HepG2 (cell line): Measurements from ENCODE around the gene SLC28A1. TPM values are rescaled to one million over a fixed set of nuclear protein-coding genes. Genes with fewer than 3 reads are reported as not detected.

Experiments used
- ATM ChIP-seq: fragments of 450-650 bp; IDR thresholded peaks from 2 replicates; pipeline ENCODE4 v1.7.1; 2017; ENCODE audit warnings: mild to moderate bottlenecking, borderline replicate concordance
- CBX1 ChIP-seq: IDR thresholded peaks from one replicate; pipeline ENCODE4 v1.6.1; 2016; ENCODE audit warnings: antibody characterized with exemption, low read depth
- DR1 ChIP-seq: sonication (generic); formaldehyde crosslinking; IDR thresholded peaks from 2 replicates; pipeline ENCODE4 v1.8.0; 2021; ENCODE audit warnings: mild to moderate bottlenecking, missing genetic modification reagents, inconsistent platforms
- HCFC1 ChIP-seq: fragments of 150-350 bp; IDR thresholded peaks from 2 replicates; pipeline ENCODE4 v1.6.1; 2014; ENCODE audit warnings: low read depth, low read length
- HMGA1 ChIP-seq: sonication (generic); formaldehyde crosslinking; conservative IDR thresholded peaks from 2 replicates; pipeline ENCODE4 v1.4.0; 2020; ENCODE audit warnings: missing genetic modification reagents
- HNRNPH1 ChIP-seq: fragments of 200-400 bp; formaldehyde crosslinking; optimal IDR thresholded peaks from 2 replicates; pipeline ENCODE3; 2017; ENCODE audit warnings: mild to moderate bottlenecking, low read depth, low read length
- KDM5A ChIP-seq: fragments of 200-600 bp; sonication (generic); IDR thresholded peaks from 2 replicates; pipeline ENCODE4 v1.7.0; 2018; ENCODE audit warnings: antibody characterized with exemption, mild to moderate bottlenecking, low read length, borderline replicate concordance
- MTF2 ChIP-seq: sonication (generic); formaldehyde crosslinking; IDR thresholded peaks from 2 replicates; pipeline ENCODE4 v1.5.0; 2020; ENCODE audit warnings: missing genetic modification reagents, borderline replicate concordance
- PHB2 ChIP-seq: fragments of 450-650 bp; IDR thresholded peaks from 2 replicates; pipeline ENCODE4 v1.6.1; 2018; ENCODE audit not compliant: partially characterized antibody
- SP5 ChIP-seq: IDR thresholded peaks from 2 replicates; pipeline ENCODE4 v1.6.1; 2016; ENCODE audit warnings: low read depth, borderline replicate concordance
- ZBTB21 ChIP-seq: sonication (generic); formaldehyde crosslinking; IDR thresholded peaks from 2 replicates; pipeline ENCODE4 v1.4.0; 2020; ENCODE audit warnings: missing genetic modification reagents
- ZFP37 ChIP-seq: sonication (generic); formaldehyde crosslinking; IDR thresholded peaks from 2 replicates; pipeline ENCODE4 v1.4.0; 2020; ENCODE audit warnings: missing genetic modification reagents, borderline replicate concordance
- ZKSCAN1 ChIP-seq: fragments of 150-350 bp; IDR thresholded peaks from 2 replicates; pipeline ENCODE4 v1.6.1; 2014; ENCODE audit warnings: low read length
- ZNF781 ChIP-seq: sonication (generic); formaldehyde crosslinking; IDR thresholded peaks from 2 replicates; pipeline ENCODE4 v1.5.1; 2020; ENCODE audit warnings: borderline replicate concordance, mild to moderate bottlenecking, missing genetic modification reagents; ENCODE audit errors: not compliant biosample characterization
- ZNF883 ChIP-seq: sonication (generic); formaldehyde crosslinking; IDR thresholded peaks from 2 replicates; pipeline ENCODE4 v1.5.1; 2020; ENCODE audit warnings: mild to moderate bottlenecking, missing genetic modification reagents; ENCODE audit errors: not compliant biosample characterization
- polyA plus RNA-seq, 8 experiments: library from polyadenylated mRNA; depleted of rRNA in 3 of 8; stranded (reverse) in 7 of 8; unstranded in 1 of 8; fragments of >200 nt; fragmentation: Illumina TruSeq in 4 of 8; extraction: Trizol in 4 of 8; gene quantifications; 2 replicates each; pipeline versions ENCODE4 v1.2.1 to v1.2.3, GENCODE V29; 2011 to 2016; ENCODE audit warnings: low read depth in 4 of 8, missing spikeins in 1 of 8, mixed read lengths in 1 of 8; ENCODE audit not compliant: insufficient read depth in 1 of 8
- total RNA-seq, 5 experiments: library from RNA; depleted of rRNA; stranded (reverse); fragments of >200 nt; fragmentation: Illumina TruSeq; extraction: Trizol; gene quantifications; 2 replicates each; pipeline ENCODE4 v1.2.3, GENCODE V29; 2016; ENCODE audit warnings: low read depth in 1 of 5
- TF ChIP-seq, protein P1 (sequence below): sonication (generic); formaldehyde crosslinking; IDR thresholded peaks from 2 replicates; pipeline ENCODE4 v1.4.0; 2020; ENCODE audit warnings: missing genetic modification reagents
- TF ChIP-seq, protein P2 (sequence below): sonication (generic); formaldehyde crosslinking; IDR thresholded peaks from 2 replicates; pipeline ENCODE4 v1.8.1; 2023; ENCODE audit warnings: mild to moderate bottlenecking, missing genetic modification reagents
- TF ChIP-seq, protein P3 (sequence below): sonication (generic); formaldehyde crosslinking; IDR thresholded peaks from 2 replicates; pipeline ENCODE4 v1.8.1; 2022; ENCODE audit warnings: low read depth, mild to moderate bottlenecking, missing genetic modification reagents
- TF ChIP-seq, protein P4 (sequence below): sonication (generic); IDR thresholded peaks from 2 replicates; pipeline ENCODE4 v1.6.1; 2016; ENCODE audit warnings: low read depth, borderline replicate concordance
- TF ChIP-seq, protein P5 (sequence below): IDR thresholded peaks from 2 replicates; pipeline ENCODE4 v1.6.1; 2016; ENCODE audit warnings: mild to moderate bottlenecking, missing biosample characterization, missing genetic modification reagents
- TF ChIP-seq, protein P6 (sequence below): sonication (generic); formaldehyde crosslinking; IDR thresholded peaks from 2 replicates; pipeline ENCODE4 v1.5.0; 2020; ENCODE audit warnings: missing genetic modification reagents, mild to moderate bottlenecking, borderline replicate concordance
- TF ChIP-seq, protein P7 (sequence below): sonication (generic); formaldehyde crosslinking; IDR thresholded peaks from 2 replicates; pipeline ENCODE4 v1.4.0; 2020; ENCODE audit warnings: missing genetic modification reagents, borderline replicate concordance

SLC28A1 gene
- total and polyA plus RNA-seq, 2 of the 13 experiments (the other 11 are each of a cell fraction or from before 2014, with no cell fraction given) = 0.31 to 5.8 TPM

DNA sequence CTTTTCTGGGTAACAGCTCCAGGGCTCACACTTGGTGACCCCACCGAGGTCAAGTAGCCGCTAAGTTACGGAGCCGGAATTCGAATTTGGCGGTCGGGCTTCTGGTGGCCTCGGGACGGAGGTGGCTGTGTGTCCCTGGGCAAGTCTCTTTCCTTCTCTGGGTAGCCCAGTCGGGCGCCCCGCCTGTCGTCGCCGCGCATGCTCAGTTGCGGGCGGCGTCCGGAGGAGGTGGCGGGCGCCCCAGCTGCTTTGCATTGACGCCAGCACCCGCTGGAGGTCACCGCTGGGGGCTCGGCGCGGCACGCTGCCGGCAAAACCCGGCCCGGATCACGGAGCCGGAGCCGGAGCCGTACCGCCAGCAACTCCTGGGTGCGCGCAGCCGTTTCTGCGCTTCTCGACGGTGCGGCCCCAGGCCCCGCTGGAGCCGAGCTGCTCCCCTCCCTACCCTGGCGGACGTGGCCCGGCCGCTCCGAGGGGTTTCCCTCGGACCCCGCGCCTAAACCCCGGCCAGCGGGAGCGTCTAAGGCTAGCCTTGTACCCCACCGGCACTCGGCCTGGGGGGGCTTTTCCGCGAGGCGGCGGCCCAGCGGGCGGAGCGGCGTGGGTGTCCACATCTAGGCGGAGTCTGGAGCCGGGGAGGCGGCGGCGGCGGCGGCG lies 96.7 kb downstream of the SLC28A1 start (continued):
- TF ChIP-seq PHB2 (no peak), HMGA1 (no peak), HNRNPH1 (no peak), ZNF781 (CRISPR knock-in tag) (no peak), CBX1 (peak; percentile 91), SP5 (CRISPR knock-in tag) (peak; percentile 16; the same call in 1 of the 2 replicates), ATM (no peak), MTF2 (CRISPR knock-in tag) (0 out of 2 replicates have a peak, but pooled peaks have one; percentile 85), HCFC1 (no peak), ZBTB21 (CRISPR knock-in tag) (no peak), ZFP37 (CRISPR knock-in tag) (no peak; the same call in 1 of the 2 replicates), KDM5A (no peak), ZNF883 (CRISPR knock-in tag) (no peak), DR1 (CRISPR knock-in tag) (peak; percentile 64; the same call in 1 of the 2 replicates), ZKSCAN1 (no peak; the same call in 1 of the 2 replicates)
- TF ChIP-seq, protein P1, sequence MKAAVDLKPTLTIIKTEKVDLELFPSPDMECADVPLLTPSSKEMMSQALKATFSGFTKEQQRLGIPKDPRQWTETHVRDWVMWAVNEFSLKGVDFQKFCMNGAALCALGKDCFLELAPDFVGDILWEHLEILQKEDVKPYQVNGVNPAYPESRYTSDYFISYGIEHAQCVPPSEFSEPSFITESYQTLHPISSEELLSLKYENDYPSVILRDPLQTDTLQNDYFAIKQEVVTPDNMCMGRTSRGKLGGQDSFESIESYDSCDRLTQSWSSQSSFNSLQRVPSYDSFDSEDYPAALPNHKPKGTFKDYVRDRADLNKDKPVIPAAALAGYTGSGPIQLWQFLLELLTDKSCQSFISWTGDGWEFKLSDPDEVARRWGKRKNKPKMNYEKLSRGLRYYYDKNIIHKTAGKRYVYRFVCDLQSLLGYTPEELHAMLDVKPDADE = no peak
- TF ChIP-seq, protein P2, sequence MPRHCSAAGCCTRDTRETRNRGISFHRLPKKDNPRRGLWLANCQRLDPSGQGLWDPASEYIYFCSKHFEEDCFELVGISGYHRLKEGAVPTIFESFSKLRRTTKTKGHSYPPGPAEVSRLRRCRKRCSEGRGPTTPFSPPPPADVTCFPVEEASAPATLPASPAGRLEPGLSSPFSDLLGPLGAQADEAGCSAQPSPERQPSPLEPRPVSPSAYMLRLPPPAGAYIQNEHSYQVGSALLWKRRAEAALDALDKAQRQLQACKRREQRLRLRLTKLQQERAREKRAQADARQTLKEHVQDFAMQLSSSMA (CRISPR knock-in tag) = no peak
- TF ChIP-seq, protein P3, sequence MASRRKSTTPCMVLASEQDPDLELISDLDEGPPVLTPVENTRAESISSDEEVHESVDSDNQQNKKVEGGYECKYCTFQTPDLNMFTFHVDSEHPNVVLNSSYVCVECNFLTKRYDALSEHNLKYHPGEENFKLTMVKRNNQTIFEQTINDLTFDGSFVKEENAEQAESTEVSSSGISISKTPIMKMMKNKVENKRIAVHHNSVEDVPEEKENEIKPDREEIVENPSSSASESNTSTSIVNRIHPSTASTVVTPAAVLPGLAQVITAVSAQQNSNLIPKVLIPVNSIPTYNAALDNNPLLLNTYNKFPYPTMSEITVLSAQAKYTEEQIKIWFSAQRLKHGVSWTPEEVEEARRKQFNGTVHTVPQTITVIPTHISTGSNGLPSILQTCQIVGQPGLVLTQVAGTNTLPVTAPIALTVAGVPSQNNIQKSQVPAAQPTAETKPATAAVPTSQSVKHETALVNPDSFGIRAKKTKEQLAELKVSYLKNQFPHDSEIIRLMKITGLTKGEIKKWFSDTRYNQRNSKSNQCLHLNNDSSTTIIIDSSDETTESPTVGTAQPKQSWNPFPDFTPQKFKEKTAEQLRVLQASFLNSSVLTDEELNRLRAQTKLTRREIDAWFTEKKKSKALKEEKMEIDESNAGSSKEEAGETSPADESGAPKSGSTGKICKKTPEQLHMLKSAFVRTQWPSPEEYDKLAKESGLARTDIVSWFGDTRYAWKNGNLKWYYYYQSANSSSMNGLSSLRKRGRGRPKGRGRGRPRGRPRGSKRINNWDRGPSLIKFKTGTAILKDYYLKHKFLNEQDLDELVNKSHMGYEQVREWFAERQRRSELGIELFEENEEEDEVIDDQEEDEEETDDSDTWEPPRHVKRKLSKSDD (CRISPR knock-in tag) = peak; percentile 59; the same call in 1 of the 2 replicates
- TF ChIP-seq, protein P4, sequence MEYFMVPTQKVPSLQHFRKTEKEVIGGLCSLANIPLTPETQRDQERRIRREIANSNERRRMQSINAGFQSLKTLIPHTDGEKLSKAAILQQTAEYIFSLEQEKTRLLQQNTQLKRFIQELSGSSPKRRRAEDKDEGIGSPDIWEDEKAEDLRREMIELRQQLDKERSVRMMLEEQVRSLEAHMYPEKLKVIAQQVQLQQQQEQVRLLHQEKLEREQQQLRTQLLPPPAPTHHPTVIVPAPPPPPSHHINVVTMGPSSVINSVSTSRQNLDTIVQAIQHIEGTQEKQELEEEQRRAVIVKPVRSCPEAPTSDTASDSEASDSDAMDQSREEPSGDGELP = peak; percentile 88; the same call in 1 of the 2 replicates
- TF ChIP-seq, protein P5, sequence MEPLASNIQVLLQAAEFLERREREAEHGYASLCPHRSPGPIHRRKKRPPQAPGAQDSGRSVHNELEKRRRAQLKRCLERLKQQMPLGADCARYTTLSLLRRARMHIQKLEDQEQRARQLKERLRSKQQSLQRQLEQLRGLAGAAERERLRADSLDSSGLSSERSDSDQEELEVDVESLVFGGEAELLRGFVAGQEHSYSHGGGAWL (CRISPR knock-in tag) = no peak
- TF ChIP-seq, protein P6, sequence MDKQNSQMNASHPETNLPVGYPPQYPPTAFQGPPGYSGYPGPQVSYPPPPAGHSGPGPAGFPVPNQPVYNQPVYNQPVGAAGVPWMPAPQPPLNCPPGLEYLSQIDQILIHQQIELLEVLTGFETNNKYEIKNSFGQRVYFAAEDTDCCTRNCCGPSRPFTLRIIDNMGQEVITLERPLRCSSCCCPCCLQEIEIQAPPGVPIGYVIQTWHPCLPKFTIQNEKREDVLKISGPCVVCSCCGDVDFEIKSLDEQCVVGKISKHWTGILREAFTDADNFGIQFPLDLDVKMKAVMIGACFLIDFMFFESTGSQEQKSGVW (CRISPR knock-in tag) = no peak; the same call in 1 of the 2 replicates
- TF ChIP-seq, protein P7, sequence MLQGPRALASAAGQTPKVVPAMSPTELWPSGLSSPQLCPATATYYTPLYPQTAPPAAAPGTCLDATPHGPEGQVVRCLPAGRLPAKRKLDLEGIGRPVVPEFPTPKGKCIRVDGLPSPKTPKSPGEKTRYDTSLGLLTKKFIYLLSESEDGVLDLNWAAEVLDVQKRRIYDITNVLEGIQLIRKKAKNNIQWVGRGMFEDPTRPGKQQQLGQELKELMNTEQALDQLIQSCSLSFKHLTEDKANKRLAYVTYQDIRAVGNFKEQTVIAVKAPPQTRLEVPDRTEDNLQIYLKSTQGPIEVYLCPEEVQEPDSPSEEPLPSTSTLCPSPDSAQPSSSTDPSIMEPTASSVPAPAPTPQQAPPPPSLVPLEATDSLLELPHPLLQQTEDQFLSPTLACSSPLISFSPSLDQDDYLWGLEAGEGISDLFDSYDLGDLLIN (CRISPR knock-in tag) = no peak
